Central memory CD8-positive, alpha-beta T cell (primary cell): ENCODE results near the gene WNT8A.

Experiments used
- ATAC-seq: fragments of 150-1000 bp; cut with Tn5 transposase; replicated peaks from 2 replicates; pipeline ENCODE4 v1.10.0; 2022; ENCODE audit warnings: mild to moderate bottlenecking, moderate FRiP score, moderate number of reproducible peaks; ENCODE audit not compliant: poor library complexity, severe bottlenecking; ENCODE audit errors: extremely low read depth
- DNase-seq, 2 donors: peaks; one replicate each; pipeline ENCODE4 v3.0.0; 2021; ENCODE audit warnings: low spot score in 2 of 2
- H3K27ac Mint-ChIP-seq: one replicate; pipeline ENCODE4 v1.8.0; 2022; ENCODE audit warnings: low read depth, mild to moderate bottlenecking, moderate library complexity, mixed read lengths
- H3K27me3 Mint-ChIP-seq: one replicate; pipeline ENCODE4 v1.8.0; 2022; ENCODE audit warnings: mixed read lengths
- H3K36me3 Mint-ChIP-seq: one replicate; pipeline ENCODE4 v1.8.0; 2022; ENCODE audit warnings: mild to moderate bottlenecking, moderate library complexity, mixed read lengths; ENCODE audit not compliant: insufficient read depth
- H3K4me1 Mint-ChIP-seq: one replicate; pipeline ENCODE4 v1.8.0; 2022; ENCODE audit warnings: mixed read lengths
- H3K4me3 Mint-ChIP-seq: one replicate; pipeline ENCODE4 v1.8.0; 2022; ENCODE audit warnings: mild to moderate bottlenecking, moderate library complexity, mixed read lengths
- H3K9me3 Mint-ChIP-seq: one replicate; pipeline ENCODE4 v1.8.0; 2022; ENCODE audit warnings: mixed read lengths

The WNT8A gene

GRCh38 chr5:138132543-138132942 is 48.7 kb downstream of the WNT8A start:
- Mint-ChIP-seq H3K27ac (no peak overlapping the region), H3K4me1 (no peaks in the 10 kb centered on the region), H3K27me3 (peaks cover 28% of the 10 kb centered on the region), H3K36me3 (no peaks in the 10 kb centered on the region), H3K4me3 (no peak overlapping the region), H3K9me3 (no peaks in the 10 kb centered on the region)
- no peak for DNase-seq
- no peak for ATAC-seq

- Mint-ChIP-seq H3K4me3 (no peak within 1 kb of the TSS), H3K27me3 (peaks cover 31% of the 10 kb centered on the region), H3K27ac (no peak within 1 kb of the TSS), H3K4me1 (no peaks in the 10 kb centered on the region), H3K9me3 (no peaks in the 10 kb centered on the region), H3K36me3 (no peaks in the 10 kb centered on the region)
- ATAC-seq (no peak), DNase-seq (no peak)
These were observed 55.3 kb downstream of the WNT8A start, which contains the start of gene NME5 for GRCh38 chr5:138138949-138139780. Gene NME5 (minus strand): TSS chr5:138139428. CDS start chr5:138138780, 648 bp downstream.

GRCh38 chr5:138139781-138140090 is 55.9 kb downstream of the WNT8A start:
- no peaks in the 10 kb centered on the region for H3K36me3 Mint-ChIP-seq
- H3K4me3 Mint-ChIP-seq, result no peak overlapping the region
- no peaks in the 10 kb centered on the region for H3K9me3 Mint-ChIP-seq
- no peak overlapping the region for H3K27ac Mint-ChIP-seq
- ATAC-seq (no peak), DNase-seq (no peak)
- H3K4me1 Mint-ChIP-seq, result no peaks in the 10 kb centered on the region
- peaks cover 31% of the 10 kb centered on the region for H3K27me3 Mint-ChIP-seq

- Mint-ChIP-seq H3K36me3 (no peaks in the 10 kb centered on the region), H3K4me1 (no peaks in the 10 kb centered on the region), H3K27ac (no peak overlapping the region), H3K4me3 (no peak overlapping the region), H3K27me3 (peaks cover 31% of the 10 kb centered on the region), H3K9me3 (no peaks in the 10 kb centered on the region)
- DNase-seq (no peak), ATAC-seq (no peak)
These were observed 56.4 kb downstream of the WNT8A start for GRCh38 chr5:138140268-138140667.
